Measurements from ENCODE around the gene HARS2. TPM values are rescaled to one million over a fixed set of nuclear protein-coding genes. Genes with fewer than 3 reads are reported as not detected.
"Not testable (repeated sequence)": the region's sequence is repeated elsewhere in the genome, so short reads cannot be mapped to it uniquely, and the experiment has no call there.

Gene HARS2
- total RNA-seq, 1 experiment from 2014 or later = 20.5 TPM

DNA sequence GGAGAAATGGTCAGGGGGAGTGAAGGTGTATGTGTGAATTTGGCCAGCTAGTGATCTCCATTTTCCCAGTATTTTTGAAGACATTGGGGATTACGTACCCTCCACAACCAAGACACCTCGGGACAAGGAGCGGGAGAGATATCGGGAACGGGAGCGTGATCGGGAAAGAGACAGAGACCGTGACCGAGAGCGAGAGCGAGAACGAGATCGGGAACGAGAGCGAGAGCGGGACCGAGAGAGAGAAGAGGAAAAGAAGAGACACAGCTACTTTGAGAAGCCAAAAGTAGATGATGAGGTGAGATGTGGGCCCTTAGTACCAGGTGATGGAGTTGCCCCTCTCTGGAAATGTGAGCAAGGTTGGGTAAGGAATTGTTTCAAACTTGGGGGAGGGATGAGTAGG is 32.4 kb upstream of the HARS2 start:
- H3K27me3 Mint-ChIP-seq (ENCODE audit: low read depth) = no peaks in the 10 kb centered on the region
- TF ChIP-seq, protein P1, sequence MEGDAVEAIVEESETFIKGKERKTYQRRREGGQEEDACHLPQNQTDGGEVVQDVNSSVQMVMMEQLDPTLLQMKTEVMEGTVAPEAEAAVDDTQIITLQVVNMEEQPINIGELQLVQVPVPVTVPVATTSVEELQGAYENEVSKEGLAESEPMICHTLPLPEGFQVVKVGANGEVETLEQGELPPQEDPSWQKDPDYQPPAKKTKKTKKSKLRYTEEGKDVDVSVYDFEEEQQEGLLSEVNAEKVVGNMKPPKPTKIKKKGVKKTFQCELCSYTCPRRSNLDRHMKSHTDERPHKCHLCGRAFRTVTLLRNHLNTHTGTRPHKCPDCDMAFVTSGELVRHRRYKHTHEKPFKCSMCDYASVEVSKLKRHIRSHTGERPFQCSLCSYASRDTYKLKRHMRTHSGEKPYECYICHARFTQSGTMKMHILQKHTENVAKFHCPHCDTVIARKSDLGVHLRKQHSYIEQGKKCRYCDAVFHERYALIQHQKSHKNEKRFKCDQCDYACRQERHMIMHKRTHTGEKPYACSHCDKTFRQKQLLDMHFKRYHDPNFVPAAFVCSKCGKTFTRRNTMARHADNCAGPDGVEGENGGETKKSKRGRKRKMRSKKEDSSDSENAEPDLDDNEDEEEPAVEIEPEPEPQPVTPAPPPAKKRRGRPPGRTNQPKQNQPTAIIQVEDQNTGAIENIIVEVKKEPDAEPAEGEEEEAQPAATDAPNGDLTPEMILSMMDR (conservative IDR thresholded peaks at IDR 0.05) = no peak
- no peak overlapping the region for H2BK20ac ChIP-seq (ENCODE audit: low read depth, low read length, poor library complexity, severe bottlenecking)

DNA sequence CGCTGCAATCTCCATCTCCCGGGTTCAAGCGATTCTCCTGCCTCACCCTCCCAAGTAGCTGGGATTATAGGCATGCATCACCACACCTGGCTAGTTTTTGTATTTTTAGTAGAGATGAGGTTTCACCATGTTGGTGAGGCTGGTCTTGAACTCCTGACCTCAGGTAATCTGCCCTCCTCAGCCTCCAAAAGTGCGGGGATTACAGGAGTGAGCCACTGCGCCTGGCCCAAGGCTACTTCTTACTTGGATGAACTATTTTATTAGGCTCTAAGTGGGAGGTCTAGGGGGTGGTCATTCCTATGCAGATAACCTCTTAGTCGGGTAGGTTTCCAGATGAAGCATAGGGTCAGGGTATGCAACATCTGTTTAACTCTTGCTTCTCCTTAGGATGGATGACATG is 30.9 kb upstream of the HARS2 start:
- not testable (repeated sequence) for H3K14ac ChIP-seq (ENCODE audit: insufficient read depth, low read length); H3K4me3 Mint-ChIP-seq; H3K9me3 Mint-ChIP-seq; H4K8ac ChIP-seq (replicated peaks; ENCODE audit: insufficient read length, low read depth, low read length); H4K91ac ChIP-seq (ENCODE audit: insufficient read length, low read depth, low read length); H3K56ac ChIP-seq (ENCODE audit: insufficient read length, low read depth, low read length); H3K27me3 Mint-ChIP-seq (ENCODE audit: low read depth); H2BK12ac ChIP-seq (ENCODE audit: insufficient read length, low read depth, low read length); H2AK5ac ChIP-seq (ENCODE audit: insufficient read length, low read length); H3K9me3 ChIP-seq (ENCODE audit: control insufficient read depth, low read depth, low read length); H2BK20ac ChIP-seq (ENCODE audit: low read depth, low read length, poor library complexity, severe bottlenecking); H3K4ac ChIP-seq (ENCODE audit: low read depth, low read length); H3K9ac ChIP-seq (ENCODE audit: extremely low read depth, insufficient read length, low read length); H3K27ac Mint-ChIP-seq; H3K27me3 ChIP-seq (ENCODE audit: insufficient read depth, low read length); H3K4me1 Mint-ChIP-seq; H3K79me1 ChIP-seq (ENCODE audit: insufficient read depth, low read depth, low read length, poor library complexity, severe bottlenecking); H3K23me2 ChIP-seq (ENCODE audit: insufficient read length, low read depth, low read length, poor library complexity, severe bottlenecking); H4K5ac ChIP-seq (ENCODE audit: insufficient read length, low read depth, low read length); H3K27ac ChIP-seq (ENCODE audit: insufficient read length, low read depth, low read length); H3K4me1 ChIP-seq (ENCODE audit: insufficient read depth, low read length); H3T11ph ChIP-seq (ENCODE audit: low read length); H3K23ac ChIP-seq (ENCODE audit: insufficient read length, low read depth, low read length); H4K20me1 ChIP-seq (ENCODE audit: control insufficient read depth, insufficient read depth, insufficient read length); H2BK5ac ChIP-seq (ENCODE audit: insufficient read length, low read length); H2BK15ac ChIP-seq (ENCODE audit: low read depth, low read length); H3K4me2 ChIP-seq (ENCODE audit: insufficient read depth, insufficient read length, low read length); H2AFZ ChIP-seq (ENCODE audit: low read length); H3K79me2 ChIP-seq (ENCODE audit: insufficient read depth, low read length); H2BK120ac ChIP-seq (ENCODE audit: low read depth, low read length, poor library complexity, severe bottlenecking); DNase-seq; H3K18ac ChIP-seq (ENCODE audit: insufficient read length, low read depth, low read length)
- WGBS (ENCODE audit: extremely low coverage, insufficient read length, low lambda C conversion rate) = no CpG with 5 or more reads among the region's 6 CpGs
- H3K36me3 Mint-ChIP-seq (ENCODE audit: insufficient read depth in 1 of 3, low read depth in 3 of 3) = peaks cover 17 to 73% (median 66%) of the 10 kb centered on the region in 3 experiments

More for the DNA sequence above, 32.4 kb upstream of the HARS2 start:
- no peak overlapping the region for H2BK5ac ChIP-seq (ENCODE audit: insufficient read length, low read length)
- H4K8ac ChIP-seq (replicated peaks; ENCODE audit: insufficient read length, low read depth, low read length) = no peak overlapping the region
- H2BK120ac ChIP-seq (ENCODE audit: low read depth, low read length, poor library complexity, severe bottlenecking) = no peak overlapping the region
- no peak overlapping the region for H3K4me3 Mint-ChIP-seq
- no CpG with 5 or more reads among the region's 17 CpGs for WGBS (ENCODE audit: extremely low coverage, insufficient read length, low lambda C conversion rate)
- H3T11ph ChIP-seq (ENCODE audit: low read length) = no peak overlapping the region
- H3K9me3 Mint-ChIP-seq = no peaks in the 10 kb centered on the region
- no peak overlapping the region for H3K4me2 ChIP-seq (ENCODE audit: insufficient read depth, insufficient read length, low read length)
- H3K27ac ChIP-seq (ENCODE audit: insufficient read length, low read depth, low read length) = no peak overlapping the region
- H4K20me1 ChIP-seq (ENCODE audit: control insufficient read depth, insufficient read depth, insufficient read length) = no peaks in the 10 kb centered on the region
- H3K27ac Mint-ChIP-seq = peak overlapping the region in 1 of 3 experiments; percentile 3; a peak in 1 of 7 replicates
- peaks cover 29 to 85% (median 81%) of the 10 kb centered on the region in 3 experiments for H3K36me3 Mint-ChIP-seq (ENCODE audit: insufficient read depth in 1 of 3, low read depth in 3 of 3)
- H2AFZ ChIP-seq (ENCODE audit: low read length) = no peak overlapping the region
- no peak overlapping the region for H2BK12ac ChIP-seq (ENCODE audit: insufficient read length, low read depth, low read length)
- no peak overlapping the region for H3K9ac ChIP-seq (ENCODE audit: extremely low read depth, insufficient read length, low read length)
- H3K79me1 ChIP-seq (ENCODE audit: insufficient read depth, low read depth, low read length, poor library complexity, severe bottlenecking) = no peaks in the 10 kb centered on the region
- no peaks in the 10 kb centered on the region for H3K9me3 ChIP-seq (ENCODE audit: control insufficient read depth, low read depth, low read length)
- H3K23ac ChIP-seq (ENCODE audit: insufficient read length, low read depth, low read length) = no peak overlapping the region
- no peak overlapping the region for H4K91ac ChIP-seq (ENCODE audit: insufficient read length, low read depth, low read length)
- no peak overlapping the region for H3K56ac ChIP-seq (ENCODE audit: insufficient read length, low read depth, low read length)
- no peaks in the 10 kb centered on the region for H3K4me1 Mint-ChIP-seq
- H2AK5ac ChIP-seq (ENCODE audit: insufficient read length, low read length) = no peak overlapping the region
- no peak overlapping the region for H3K14ac ChIP-seq (ENCODE audit: insufficient read depth, low read length)
- no peaks in the 10 kb centered on the region for H3K4me1 ChIP-seq (ENCODE audit: insufficient read depth, low read length)
- no peak for DNase-seq
- no peak overlapping the region for H2BK15ac ChIP-seq (ENCODE audit: low read depth, low read length)
- no peaks in the 10 kb centered on the region for H3K27me3 ChIP-seq (ENCODE audit: insufficient read depth, low read length)
- no peak overlapping the region for H3K4ac ChIP-seq (ENCODE audit: low read depth, low read length)
- H3K79me2 ChIP-seq (ENCODE audit: insufficient read depth, low read length) = no peaks in the 10 kb centered on the region
- H3K18ac ChIP-seq (ENCODE audit: insufficient read length, low read depth, low read length) = no peak overlapping the region
- H3K23me2 ChIP-seq (ENCODE audit: insufficient read length, low read depth, low read length, poor library complexity, severe bottlenecking) = no peaks in the 10 kb centered on the region
- no peak overlapping the region for H4K5ac ChIP-seq (ENCODE audit: insufficient read length, low read depth, low read length)

Measured in H9 (cell line).